Left renal pelvis (tissue), 4 donors: Measurements from ENCODE around the gene KATNB1. TPM values are rescaled to one million over a fixed set of nuclear protein-coding genes. Genes with fewer than 3 reads are reported as not detected.
A peak's percentile ranks its signal among the peaks of the same experiment; 100 is the strongest.

ENCODE experiments used
- DNase-seq, 4 donors: peaks; one replicate each; pipeline ENCODE4 v3.0.0-alpha.2; 2013; ENCODE audit warnings: low read depth in 4 of 4, low spot score in 3 of 4
- polyA plus RNA-seq, 4 donors: library from polyadenylated mRNA; unstranded; fragments of 120-200 nt; gene quantifications; one replicate each; pipeline ENCODE4 v1.2.1, GENCODE V29; 2013; ENCODE audit not compliant: insufficient read length in 4 of 4

The KATNB1 gene
- polyA plus RNA-seq, 4 donors = 11.8 to 22.3 (median 19.6) TPM

- no peak for DNase-seq
Measured at GRCh38 chr16:57801809-57802340, 66.3 kb downstream of the KATNB1 start.

GRCh38 chr16:57802341-57803133 lies 67.0 kb downstream of the KATNB1 start, which contains the start of gene KIFC3:
Gene KIFC3 (minus strand): TSS chr16:57802491. CDS start chr16:57798243, 4,248 bp downstream.
- DNase-seq = peak in 2 of 4 donors; percentile 69 to 74

DNA sequence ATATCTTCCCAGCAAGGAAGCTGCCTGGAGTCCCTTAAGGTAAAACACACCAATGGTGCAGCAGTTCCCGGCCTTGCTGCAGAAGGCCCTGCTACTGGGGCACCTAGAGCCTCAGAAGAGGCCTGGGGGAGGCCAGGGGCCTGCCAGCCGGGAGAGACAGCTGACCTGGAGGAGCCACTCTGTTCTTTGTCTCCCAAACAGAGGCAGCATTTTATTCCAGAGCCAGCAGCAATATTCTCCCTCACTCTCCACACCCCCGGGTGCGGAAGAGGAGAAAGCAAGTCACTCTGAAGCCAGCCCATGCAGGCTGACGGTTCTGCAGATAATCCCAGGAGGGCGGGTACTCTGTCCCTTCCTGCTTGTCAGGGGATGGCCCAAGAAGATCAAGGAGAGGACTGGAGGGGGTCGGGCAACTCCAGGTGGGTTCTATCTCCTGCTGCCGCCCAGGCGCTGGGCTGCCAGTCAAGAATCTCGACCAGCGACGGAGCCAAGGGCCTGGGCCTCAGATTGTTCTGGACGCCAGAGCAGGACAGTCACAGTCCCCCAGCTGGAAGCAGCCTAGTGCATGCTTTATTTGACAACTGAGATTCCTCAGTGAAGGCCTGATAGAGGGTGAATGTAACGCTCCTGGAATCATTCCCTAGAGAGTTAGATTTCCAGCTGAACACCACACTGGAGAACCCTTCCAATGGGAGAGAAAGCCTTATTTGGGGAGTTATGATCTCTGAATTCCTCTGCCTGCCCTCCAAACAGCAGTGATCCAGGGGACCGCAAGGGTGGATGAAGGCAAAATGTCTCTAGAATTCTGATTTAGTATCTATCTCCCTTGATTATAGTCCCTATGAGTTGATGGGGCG lies 67.8 kb downstream of the KATNB1 start:
- DNase-seq = no peak

- DNase-seq = no peak
Measured at GRCh38 chr16:57804111-57804837, 68.7 kb downstream of the KATNB1 start.

GRCh38 chr16:57805176-57805575 lies 69.6 kb downstream of the KATNB1 start:
- no peak for DNase-seq

Other genes with a start within 250 kb of the KATNB1 start
- 10 to 100 TPM; 23.8 to 37.8 (median 28.2) TPM for gene DOK4, start 249.3 kb upstream of the KATNB1 start, polyA plus RNA-seq
- 10 to 100 TPM; 13.4 to 33.7 (median 18.6) TPM for gene CCDC102A, start 199.2 kb upstream of the KATNB1 start, polyA plus RNA-seq
- gene ADGRG5, start 193.1 kb upstream of the KATNB1 start, polyA plus RNA-seq = 1 to 10 TPM in 2 of 4 donors, under 1 TPM in 2; 0.34 to 1.3 (median 1.1) TPM
- 10 to 100 TPM in 3 of 4 donors, 1 to 10 TPM in 1; 5.1 to 87.7 (median 80.1) TPM for gene ADGRG1, start 107.1 kb upstream of the KATNB1 start, polyA plus RNA-seq
- gene ADGRG3, start 67.5 kb upstream of the KATNB1 start, polyA plus RNA-seq = under 1 TPM; 0.09 to 0.70 (median 0.36) TPM
- gene DRC7, start 41.0 kb upstream of the KATNB1 start, polyA plus RNA-seq = 1 to 10 TPM in 3 of 4 donors, under 1 TPM in 1; 0.16 to 3.9 (median 2.7) TPM
- gene KIFC3, start 66.7 kb downstream of the KATNB1 start, polyA plus RNA-seq = 10 to 100 TPM; 14.5 to 80.1 (median 43.7) TPM
- under 1 TPM in 2 of 4 donors, not detected in 2; 0.11 to 0.18 TPM for gene CNGB1, start 235.4 kb downstream of the KATNB1 start, polyA plus RNA-seq